GM21576 (cell line): Measurements from ENCODE around the gene GADL1.

Experiments used
- ATAC-seq: cut with Tn5 transposase; IDR thresholded peaks from one replicate; pipeline ENCODE4 v1.9.1; 2021; ENCODE audit warnings: mild to moderate bottlenecking, moderate library complexity; ENCODE audit not compliant: unreplicated experiment

GADL1 gene

DNA sequence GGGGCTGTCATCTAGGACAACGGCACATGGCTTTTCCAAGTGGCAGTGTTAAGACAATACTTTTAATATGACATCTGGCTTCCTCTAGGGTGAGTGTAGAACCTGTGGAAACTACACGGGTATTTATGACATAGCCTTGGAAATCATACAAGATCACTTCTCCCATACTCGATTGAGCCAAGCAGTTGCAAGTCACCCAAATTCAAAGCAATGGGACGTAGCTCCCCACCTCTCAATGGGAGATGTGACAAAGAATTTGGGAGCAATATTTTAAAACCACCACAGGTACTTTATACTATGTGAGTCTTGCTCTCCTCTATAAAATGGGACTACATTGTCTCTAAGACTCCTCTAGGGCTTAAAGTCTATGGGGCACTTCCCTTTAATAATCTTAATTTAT is 194.5 kb downstream of the GADL1 start:
- ATAC-seq, result no peak

GRCh38 chr3:30698549-30698948 is 195.9 kb downstream of the GADL1 start:
- ATAC-seq, result no peak

DNA sequence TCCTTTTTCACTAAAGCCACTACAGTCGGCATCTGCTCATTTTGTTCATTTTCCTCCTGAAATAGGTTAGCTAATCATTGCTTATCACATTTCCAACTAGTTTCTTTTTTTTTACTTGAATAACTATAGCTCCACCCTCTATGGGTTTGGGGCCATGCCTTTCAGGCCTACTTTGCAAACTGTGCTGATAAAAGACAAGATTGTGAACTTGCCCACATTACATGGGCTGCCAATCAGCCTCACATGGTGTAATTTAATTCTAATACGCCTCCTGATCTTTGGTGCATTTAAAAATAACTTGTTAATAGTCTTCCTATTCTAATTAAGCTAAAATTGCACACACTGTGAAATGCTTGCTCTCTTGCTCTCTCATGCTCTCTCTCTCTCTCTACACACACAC is 197.6 kb downstream of the GADL1 start:
- no peak for ATAC-seq

- ATAC-seq, result no peak
Measured at GRCh38 chr3:30696403-30696819, 198.1 kb downstream of the GADL1 start.

- no peak for ATAC-seq
Measured at GRCh38 chr3:30695302-30696061, 199.0 kb downstream of the GADL1 start.

DNA sequence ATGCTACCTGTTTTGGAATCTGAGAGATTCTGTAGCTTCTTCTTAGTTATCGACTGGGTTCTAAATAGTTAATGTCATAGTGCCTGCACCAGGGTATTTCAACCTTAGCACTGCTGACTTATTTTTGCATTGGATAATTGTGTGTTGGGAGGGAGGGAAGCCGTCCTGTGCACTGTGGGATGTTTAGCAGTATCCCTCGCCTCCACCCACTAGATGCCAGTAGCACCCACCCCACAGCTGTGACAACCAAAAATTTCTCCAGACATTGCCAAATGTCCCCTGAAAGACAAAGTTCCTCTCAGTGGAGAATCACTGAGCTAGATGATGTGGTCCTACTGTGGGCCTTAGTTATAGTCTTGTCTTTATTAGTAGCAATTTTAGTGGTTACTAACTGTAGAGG is 199.8 kb downstream of the GADL1 start:
- ATAC-seq, result no peak

- no peak for ATAC-seq
Measured at GRCh38 chr3:30694148-30694547, 200.3 kb downstream of the GADL1 start.

- peak; percentile 97 for ATAC-seq
Measured at GRCh38 chr3:30693470-30694120, 200.9 kb downstream of the GADL1 start.

DNA sequence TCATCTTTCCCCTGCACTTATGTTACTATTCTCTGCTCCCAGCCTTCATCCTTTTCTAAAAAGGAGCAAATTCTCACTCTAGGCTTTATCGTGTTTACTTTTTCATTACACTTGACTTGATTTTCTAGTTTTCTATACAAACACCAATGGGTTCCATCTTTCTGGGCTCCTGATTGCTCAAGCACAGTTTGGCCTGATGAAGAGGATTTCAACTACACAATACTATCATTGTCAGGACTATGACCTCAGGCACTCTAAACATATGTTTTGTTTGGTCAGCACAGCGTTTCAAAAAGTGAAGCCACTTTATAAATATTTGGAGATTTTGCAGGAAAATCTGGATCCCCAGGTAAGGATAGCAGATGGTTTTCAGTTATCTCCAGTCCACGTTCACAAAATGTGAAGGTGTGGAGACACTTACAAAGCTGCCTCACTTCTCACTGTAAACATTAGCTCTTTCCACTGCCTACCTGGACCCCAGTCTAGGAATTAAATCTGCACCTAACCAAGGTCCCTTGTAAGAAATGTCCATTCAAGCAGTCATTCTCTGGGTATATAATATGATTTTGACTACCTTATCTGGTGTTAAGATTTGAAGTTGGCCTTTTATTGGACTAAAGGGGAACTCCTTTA is 201.8 kb downstream of the GADL1 start:
- no peak for ATAC-seq

- no peak for ATAC-seq
Measured at GRCh38 chr3:30691944-30692343, 202.5 kb downstream of the GADL1 start.

DNA sequence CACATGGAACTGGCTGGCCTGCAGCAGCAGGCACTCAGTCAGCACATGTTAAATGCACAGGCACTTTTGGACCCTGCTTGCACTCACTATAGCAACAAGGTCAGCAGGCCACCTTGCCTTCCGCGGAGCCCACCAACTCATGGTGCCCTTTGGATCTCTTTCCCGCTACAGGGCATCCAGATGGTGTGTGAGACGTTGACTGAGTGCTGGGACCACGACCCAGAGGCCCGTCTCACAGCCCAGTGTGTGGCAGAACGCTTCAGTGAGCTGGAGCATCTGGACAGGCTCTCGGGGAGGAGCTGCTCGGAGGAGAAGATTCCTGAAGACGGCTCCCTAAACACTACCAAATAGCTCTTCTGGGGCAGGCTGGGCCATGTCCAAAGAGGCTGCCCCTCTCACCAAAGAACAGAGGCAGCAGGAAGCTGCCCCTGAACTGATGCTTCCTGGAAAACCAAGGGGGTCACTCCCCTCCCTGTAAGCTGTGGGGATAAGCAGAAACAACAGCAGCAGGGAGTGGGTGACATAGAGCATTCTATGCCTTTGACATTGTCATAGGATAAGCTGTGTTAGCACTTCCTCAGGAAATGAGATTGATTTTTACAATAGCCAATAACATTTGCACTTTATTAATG is 203.1 kb downstream of the GADL1 start:
- no peak for ATAC-seq

GRCh38 chr3:30690199-30690598 is 204.3 kb downstream of the GADL1 start:
- no peak for ATAC-seq

DNA sequence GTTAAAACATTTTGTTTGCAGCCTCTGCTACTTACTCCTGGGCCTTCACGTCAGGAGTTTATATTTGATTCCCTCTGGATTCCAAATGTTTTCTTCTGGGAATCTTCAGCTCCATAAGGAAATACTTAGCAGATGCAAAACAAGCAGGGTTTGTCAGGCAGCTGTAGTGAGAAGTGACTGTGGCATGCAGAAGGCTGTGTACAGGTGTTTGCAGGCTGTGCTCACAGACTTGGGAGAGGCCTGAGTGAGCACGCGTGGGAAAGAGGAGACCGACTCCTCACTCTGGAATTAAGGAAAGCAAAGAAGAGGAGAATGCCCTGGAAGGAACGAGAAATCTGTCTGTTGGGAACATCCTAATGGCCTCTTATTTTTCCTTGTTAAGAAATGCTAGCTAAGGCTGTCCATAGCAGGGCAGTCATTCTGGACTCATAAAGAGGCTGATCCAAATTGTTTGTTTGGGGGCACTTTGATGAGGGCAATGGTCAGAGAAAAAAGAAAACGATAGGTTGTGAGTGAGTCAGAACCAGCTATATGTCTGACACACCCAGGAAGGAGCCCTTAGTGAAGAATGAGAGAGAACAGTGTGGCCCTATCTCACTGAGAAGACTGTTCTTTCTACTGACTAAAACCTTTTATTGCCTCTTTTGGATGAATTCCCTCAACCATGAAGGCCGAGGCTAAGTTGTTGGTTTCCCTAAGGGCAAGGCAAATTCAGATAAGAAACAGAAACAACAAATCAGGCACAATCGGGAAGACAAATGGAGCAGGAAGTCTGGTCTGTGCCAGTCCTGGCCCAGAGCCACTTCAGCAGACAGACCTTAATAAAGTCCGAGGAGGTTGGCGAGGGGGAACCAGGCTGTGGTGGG is 205.5 kb downstream of the GADL1 start:
- ATAC-seq, result no peak

DNA sequence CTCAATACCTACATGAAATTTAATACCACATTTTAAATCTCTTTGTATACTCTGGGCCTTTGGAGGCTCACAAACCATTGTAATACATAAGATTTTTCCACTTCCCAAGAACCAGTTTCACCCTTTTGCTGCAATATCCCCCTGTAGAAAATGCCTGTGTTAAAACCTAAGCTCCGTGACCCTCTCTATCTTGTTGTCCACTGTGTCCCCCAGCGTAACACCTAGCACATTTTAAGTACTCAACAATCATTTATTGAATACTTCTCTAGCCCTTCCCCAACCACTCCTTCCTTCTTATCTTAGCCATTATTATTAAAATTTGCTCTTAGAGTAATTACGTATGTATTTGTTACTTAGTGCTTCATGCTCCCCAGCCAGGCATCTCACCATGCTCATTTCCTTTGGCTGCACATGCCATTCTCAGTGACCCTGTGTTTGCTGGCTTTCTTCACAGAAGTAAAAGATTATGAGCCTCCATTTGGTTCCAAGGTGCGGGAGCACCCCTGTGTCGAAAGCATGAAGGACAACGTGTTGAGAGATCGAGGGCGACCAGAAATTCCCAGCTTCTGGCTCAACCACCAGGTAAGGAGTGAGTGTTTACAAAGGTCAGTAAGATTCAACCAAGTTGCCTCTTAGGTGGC is 206.4 kb downstream of the GADL1 start:
- no peak for ATAC-seq

- no peak for ATAC-seq
Measured at GRCh38 chr3:30686799-30687198, 207.7 kb downstream of the GADL1 start.

DNA sequence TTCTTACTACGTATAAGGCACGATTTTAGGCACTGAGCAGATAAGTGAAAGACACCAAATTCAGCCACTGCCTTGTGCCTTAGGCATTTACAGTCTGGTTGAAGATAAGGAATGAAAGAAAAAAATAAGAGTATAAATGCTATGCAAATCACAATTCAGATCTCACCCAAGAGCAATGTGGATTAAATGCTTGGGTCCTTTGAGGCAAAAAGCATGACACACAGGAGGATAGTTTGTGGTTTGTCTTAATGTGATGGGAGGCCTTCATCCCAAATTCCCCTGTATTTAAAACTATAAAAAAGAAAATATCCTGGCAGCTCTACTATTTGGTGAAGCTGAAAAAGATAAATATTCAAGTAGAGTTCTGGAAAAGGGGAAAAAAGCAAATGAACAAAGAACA is 208.3 kb downstream of the GADL1 start:
- no peak for ATAC-seq

DNA sequence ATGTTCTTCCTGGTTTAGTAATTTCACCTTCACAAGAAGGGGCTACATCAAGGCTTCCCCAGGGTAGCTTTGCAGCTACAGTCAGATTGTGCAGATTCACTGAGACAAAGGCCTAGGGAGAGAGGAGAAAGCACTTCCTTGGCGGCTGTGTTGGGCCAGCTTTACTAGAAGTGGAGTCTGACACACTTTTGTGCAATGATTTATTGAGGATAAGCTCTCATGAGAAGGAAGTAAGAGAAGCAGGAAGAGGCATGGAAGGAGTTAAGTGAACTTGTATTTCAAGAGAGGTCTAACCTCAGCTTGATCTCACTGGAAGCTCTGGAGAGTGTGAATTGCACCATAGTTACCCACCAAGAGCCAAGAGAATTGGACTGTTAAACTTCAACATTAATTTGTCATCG is 209.2 kb downstream of the GADL1 start:
- ATAC-seq, result no peak

DNA sequence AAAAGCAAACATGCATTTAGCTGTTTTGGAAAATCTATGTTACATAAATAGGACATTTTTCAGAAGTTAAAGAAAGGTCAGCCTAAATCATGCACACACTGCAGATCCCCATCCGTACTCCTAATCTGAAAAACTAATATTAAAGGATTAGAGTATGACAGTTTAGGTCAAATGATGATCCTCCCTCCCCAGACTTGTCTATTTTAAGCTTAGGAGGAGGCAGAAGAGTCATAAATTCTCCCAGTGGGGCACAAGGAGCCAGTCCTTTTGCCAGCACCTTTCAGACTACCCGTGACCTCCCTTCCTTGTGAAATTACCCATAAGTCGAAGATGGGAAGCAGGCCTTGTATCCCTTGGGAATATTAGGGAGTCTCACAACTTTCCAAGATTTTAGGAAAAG is 210.1 kb downstream of the GADL1 start:
- ATAC-seq, result no peak

- ATAC-seq, result no peak
Measured at GRCh38 chr3:30683769-30684168, 210.7 kb downstream of the GADL1 start.

DNA sequence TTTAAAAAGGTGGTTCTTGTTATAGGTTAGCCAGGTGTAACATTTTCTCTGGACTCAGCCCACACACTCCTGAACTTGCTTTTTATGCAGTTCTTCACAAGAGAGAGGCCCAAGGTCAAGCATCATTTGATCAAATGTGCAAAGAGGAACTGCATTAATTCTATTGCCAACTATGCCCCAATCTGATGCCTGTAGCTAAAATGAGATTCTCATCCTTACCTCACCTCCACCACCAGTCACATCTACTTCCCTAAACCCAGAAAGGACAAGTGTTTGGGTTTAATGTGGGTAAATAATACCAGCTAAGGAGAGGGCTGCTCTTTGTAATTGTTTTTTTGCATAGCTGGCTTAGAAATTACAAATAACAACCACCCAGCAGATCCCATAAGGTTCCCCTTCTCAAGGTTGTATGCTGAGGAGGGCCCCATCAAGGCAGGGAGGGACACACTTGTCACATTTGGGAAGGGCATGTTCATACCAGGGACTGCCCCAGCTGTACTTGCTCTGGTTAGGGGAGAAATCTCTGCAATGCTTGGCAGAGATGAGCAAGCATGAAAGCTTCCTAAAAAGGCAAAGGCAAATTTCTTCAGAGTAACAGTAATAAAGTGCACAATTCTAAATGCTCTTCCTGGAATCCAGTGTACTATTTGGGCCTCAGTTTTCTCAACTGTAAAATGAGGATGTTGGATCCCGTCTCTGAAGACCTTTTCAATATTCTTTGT is 211.9 kb downstream of the GADL1 start:
- no peak for ATAC-seq
